Bronchial epithelial cell (primary cell): Measurements from ENCODE around the gene STXBP6. TPM values are rescaled to one million over a fixed set of nuclear protein-coding genes. Genes with fewer than 3 reads are reported as not detected.
A peak's percentile ranks its signal among the peaks of the same experiment; 100 is the strongest.
"Not testable (repeated sequence)": the region's sequence is repeated elsewhere in the genome, so short reads cannot be mapped to it uniquely, and the experiment has no call there.

ENCODE experiments used
- DNase-seq: peaks from one replicate; pipeline ENCODE4 v3.0.0-alpha.2; 2010; ENCODE audit warnings: low read depth
- FAIRE-seq: peaks from 2 replicates; lab custom pipeline; 2011; peaks lifted over from hg19 to GRCh38; lab: Jason Lieb, UNC
- H3K27me3 ChIP-seq: 2 replicates; pipeline ENCODE4 v1.5.1; 2011; ENCODE audit warnings: low read length; ENCODE audit not compliant: control insufficient read depth, insufficient read depth
- H3K36me3 ChIP-seq: 2 replicates; pipeline ENCODE4 v1.5.1; 2011; ENCODE audit warnings: low read length; ENCODE audit not compliant: control insufficient read depth, insufficient read depth
- H3K4me3 ChIP-seq: 2 replicates; pipeline ENCODE4 v1.5.1; 2011; ENCODE audit warnings: mild to moderate bottlenecking, low read depth, low read length, control low read depth
- CTCF ChIP-seq: IDR thresholded peaks from 2 replicates; pipeline ENCODE4 v1.5.1; 2011; ENCODE audit warnings: mild to moderate bottlenecking, moderate library complexity, low read length, control low read depth, inconsistent platforms; ENCODE audit not compliant: insufficient read depth, severe bottlenecking
- total RNA-seq: library from RNA; depleted of rRNA; stranded (reverse); fragments of >200 nt; gene quantifications from 2 replicates; pipeline ENCODE4 v1.2.1, GENCODE V29; 2014

The STXBP6 gene
- total RNA-seq, 1 donor from 2014 or later: not detected

GRCh38 chr14:24971255-24971654, 78.7 kb downstream of the STXBP6 start:
- no peak for FAIRE-seq

GRCh38 chr14:24966579-24966964, 83.4 kb downstream of the STXBP6 start:
- H3K4me3 ChIP-seq: no peak overlapping the region
- TF ChIP-seq CTCF: no peak
- FAIRE-seq: no peak
- no peak for DNase-seq
- H3K36me3 ChIP-seq: no peaks in the 10 kb centered on the region
- no peaks in the 10 kb centered on the region for H3K27me3 ChIP-seq

More at GRCh38 chr14:24971255-24971654, 78.7 kb downstream of the STXBP6 start:
- no peaks in the 10 kb centered on the region for H3K27me3 ChIP-seq
- H3K4me3 ChIP-seq: no peak overlapping the region
- H3K36me3 ChIP-seq: no peaks in the 10 kb centered on the region
- DNase-seq: no peak
- no peak for TF ChIP-seq CTCF

- TF ChIP-seq CTCF: no peak
- no peak for FAIRE-seq
- Histone ChIP-seq H3K4me3 (no peak overlapping the region), H3K36me3 (no peaks in the 10 kb centered on the region), H3K27me3 (no peaks in the 10 kb centered on the region)
- peak; percentile 5 for DNase-seq
Measured at GRCh38 chr14:24965934-24966578, 83.9 kb downstream of the STXBP6 start.

GRCh38 chr14:24965578-24965933, 84.4 kb downstream of the STXBP6 start:
- FAIRE-seq (no peak), DNase-seq (no peak)
- no peaks in the 10 kb centered on the region for H3K27me3 ChIP-seq
- no peaks in the 10 kb centered on the region for H3K36me3 ChIP-seq
- H3K4me3 ChIP-seq: no peak overlapping the region
- TF ChIP-seq CTCF: no peak

- FAIRE-seq (no peak), DNase-seq (no peak)
- TF ChIP-seq CTCF: no peak
- Histone ChIP-seq H3K36me3 (no peaks in the 10 kb centered on the region), H3K27me3 (no peaks in the 10 kb centered on the region), H3K4me3 (no peak overlapping the region)
Measured at GRCh38 chr14:24964591-24964990, 85.4 kb downstream of the STXBP6 start.

GRCh38 chr14:24964048-24964447, 85.9 kb downstream of the STXBP6 start:
- DNase-seq: no peak
- H3K4me3 ChIP-seq: no peak overlapping the region
- FAIRE-seq: no peak
- no peaks in the 10 kb centered on the region for H3K36me3 ChIP-seq
- no peak for TF ChIP-seq CTCF
- H3K27me3 ChIP-seq: no peaks in the 10 kb centered on the region

GRCh38 chr14:24962118-24962517, 87.8 kb downstream of the STXBP6 start:
- not testable (repeated sequence) for H3K4me3 ChIP-seq, FAIRE-seq, H3K27me3 ChIP-seq, DNase-seq, H3K36me3 ChIP-seq
